Kasumi-1 (cell line): ENCODE measurements around the gene XAB2.

Experiments used
- DNase-seq, 2 experiments: peaks; one replicate each; lab custom pipeline; 2025; lab: John Stamatoyannopoulos, UW

The XAB2 gene

DNA sequence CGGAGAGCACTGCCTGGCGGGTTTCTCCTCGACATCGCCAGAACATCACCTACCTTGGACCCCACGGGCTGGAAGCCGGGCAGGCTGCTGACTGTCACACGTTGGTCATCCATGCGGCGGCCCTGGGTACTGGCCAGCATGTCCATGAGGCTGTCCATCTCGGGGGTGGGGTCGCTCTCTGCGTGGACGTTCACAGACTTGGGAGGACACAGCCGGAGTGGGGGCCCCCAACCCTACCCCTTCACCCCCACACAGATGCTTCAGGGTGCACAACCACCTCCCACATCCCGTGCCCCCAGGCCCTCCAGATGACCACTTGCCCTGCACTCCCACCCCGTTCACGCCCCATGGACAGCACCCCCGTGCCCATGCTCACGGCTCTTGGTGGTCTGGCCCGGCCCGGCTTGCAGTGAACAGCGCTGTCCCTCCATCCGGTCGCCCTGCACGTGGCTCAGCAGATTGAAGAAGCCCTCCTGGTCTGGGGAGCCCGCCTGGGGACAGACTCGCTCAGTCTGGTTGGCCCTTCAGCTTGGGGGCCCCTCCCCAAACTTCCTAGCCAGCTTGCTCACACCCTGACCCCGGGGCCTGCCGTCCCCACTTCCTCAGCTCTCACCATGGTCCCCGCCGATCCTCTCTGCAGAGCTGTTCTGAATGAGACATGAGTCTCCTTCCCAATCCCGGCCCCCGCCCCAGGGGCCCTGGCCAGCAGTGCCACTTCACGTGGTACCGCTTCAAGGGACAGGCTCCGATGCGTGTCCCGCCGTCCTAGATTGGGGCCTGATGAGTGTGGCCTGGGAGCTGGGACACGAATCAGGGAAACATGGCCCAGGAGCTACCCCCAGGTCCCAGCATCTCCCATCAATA lies 3.2 kb upstream of the XAB2 start:
- no peak for DNase-seq

GRCh38 chr19:7631577-7631976 lies 2.2 kb upstream of the XAB2 start:
- DNase-seq, result no peak

GRCh38 chr19:7628589-7629311 lies 595 bp downstream of the XAB2 start:
- no peak for DNase-seq

GRCh38 chr19:7627166-7627565 lies 2.2 kb downstream of the XAB2 start:
- no peak for DNase-seq

DNA sequence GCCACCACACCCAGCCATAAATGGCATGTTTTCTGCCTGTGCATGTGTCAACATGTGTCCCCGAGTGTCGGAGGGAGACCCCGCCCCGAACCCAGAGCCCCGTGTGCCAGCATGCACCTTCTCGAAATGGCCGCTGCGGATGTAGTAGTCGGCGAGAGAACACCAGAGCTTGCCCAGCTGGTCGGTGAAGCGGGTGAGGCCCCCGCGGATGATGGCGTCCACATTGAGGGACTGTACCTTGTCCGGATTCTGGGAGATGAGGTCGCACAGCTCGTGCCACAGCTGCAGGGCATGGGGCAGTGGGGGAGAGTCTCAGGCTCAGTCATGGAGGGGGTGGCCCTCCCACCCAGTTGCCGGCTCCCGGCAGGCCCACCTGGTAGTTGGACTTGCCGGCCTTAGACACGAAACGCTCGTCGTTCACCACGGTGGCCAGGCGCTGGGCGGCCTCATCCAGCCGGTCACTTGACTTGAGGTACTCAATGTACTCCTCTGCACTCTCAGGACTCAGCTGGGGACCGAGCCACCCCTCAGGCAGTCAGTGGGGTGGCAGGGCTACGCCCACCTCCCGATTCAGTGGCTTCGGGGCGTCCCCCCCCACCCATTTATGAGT lies 3.5 kb downstream of the XAB2 start:
- no peak for DNase-seq

GRCh38 chr19:7624810-7625209 lies 4.5 kb downstream of the XAB2 start:
- no peak for DNase-seq

GRCh38 chr19:7623725-7624603 lies 5.4 kb downstream of the XAB2 start:
- DNase-seq, result no peak

- no peak for DNase-seq
Measured at GRCh38 chr19:7622933-7623685, 6.2 kb downstream of the XAB2 start.

- no peak for DNase-seq
Measured at GRCh38 chr19:7620442-7621412, 8.6 kb downstream of the XAB2 start.

GRCh38 chr19:7619671-7620441 lies 9.5 kb downstream of the XAB2 start:
- DNase-seq, result no peak

DNA sequence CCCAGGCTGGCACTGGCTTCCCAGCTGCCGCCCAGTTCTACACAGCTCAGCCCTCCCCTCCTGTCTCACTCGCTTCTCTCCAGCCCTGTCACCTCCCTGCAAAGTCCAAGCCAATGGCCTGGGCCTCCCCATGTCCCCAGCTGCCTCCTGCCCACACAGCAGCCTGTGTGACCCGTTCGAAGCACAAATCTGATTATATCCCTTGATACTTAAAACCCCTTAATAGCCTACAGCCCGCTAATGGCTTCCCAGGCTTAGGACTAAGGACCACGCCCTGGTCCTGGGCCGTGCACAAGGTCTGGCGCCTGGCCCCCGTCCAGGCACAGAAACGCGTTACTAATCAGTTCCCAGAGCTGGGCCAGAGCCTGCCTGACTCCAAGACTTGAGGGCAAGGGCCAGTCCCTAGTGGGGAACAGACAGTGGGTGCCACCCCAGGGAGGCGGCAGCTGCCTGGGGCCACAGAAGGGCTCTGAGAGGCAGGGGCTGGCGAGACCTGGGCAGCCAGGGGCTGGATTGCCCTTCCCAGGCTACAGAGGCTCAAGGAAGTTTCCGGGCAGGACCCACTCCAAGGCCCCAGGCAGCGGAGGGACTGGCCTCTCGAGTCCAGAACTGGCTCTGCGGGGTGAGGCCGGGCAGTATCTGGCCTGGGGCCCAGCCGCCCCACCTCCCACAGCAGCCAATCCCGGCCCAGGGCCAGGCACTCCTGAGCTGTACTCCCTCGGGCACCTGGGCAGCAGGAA lies 10.4 kb downstream of the XAB2 start:
- DNase-seq, result no peak

- no peak for DNase-seq
Measured at GRCh38 chr19:7618348-7618747, 11.0 kb downstream of the XAB2 start.

DNA sequence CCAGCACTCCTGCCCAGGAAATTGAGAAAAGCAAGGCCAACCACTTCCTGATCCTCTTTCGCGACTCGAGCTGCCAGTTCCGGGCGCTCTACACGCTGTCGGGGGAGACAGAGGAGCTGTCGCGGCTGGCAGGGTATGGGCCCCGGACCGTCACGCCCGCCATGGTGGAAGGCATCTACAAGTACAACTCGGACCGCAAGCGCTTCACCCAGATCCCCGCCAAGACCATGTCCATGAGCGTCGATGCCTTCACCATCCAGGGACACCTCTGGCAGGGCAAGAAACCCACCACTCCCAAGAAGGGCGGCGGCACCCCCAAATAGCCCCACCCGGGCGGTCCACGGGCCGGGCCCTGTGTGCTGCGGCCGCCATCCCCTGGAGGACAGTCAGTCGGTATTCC lies 11.6 kb downstream of the XAB2 start:
- DNase-seq, result no peak

DNA sequence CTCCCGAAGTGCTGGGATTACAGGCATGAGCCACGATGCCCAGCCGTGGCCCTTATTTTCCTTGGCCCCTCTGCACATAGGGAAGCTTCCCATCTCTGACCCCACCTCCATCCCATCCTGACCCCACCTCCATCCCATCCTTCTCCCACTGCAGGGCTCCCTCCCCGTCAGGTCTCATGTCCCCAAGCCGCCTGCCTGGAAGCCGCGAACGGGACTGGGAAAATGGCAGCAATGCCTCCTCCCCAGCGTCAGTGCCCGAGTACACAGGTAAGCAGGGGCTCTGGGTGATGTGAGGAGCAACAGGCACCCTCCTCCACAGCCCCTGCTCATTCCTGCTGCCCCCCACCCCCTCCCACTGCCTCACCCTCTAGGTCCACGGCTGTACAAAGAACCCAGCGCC lies 12.2 kb downstream of the XAB2 start:
- no peak for DNase-seq

DNA sequence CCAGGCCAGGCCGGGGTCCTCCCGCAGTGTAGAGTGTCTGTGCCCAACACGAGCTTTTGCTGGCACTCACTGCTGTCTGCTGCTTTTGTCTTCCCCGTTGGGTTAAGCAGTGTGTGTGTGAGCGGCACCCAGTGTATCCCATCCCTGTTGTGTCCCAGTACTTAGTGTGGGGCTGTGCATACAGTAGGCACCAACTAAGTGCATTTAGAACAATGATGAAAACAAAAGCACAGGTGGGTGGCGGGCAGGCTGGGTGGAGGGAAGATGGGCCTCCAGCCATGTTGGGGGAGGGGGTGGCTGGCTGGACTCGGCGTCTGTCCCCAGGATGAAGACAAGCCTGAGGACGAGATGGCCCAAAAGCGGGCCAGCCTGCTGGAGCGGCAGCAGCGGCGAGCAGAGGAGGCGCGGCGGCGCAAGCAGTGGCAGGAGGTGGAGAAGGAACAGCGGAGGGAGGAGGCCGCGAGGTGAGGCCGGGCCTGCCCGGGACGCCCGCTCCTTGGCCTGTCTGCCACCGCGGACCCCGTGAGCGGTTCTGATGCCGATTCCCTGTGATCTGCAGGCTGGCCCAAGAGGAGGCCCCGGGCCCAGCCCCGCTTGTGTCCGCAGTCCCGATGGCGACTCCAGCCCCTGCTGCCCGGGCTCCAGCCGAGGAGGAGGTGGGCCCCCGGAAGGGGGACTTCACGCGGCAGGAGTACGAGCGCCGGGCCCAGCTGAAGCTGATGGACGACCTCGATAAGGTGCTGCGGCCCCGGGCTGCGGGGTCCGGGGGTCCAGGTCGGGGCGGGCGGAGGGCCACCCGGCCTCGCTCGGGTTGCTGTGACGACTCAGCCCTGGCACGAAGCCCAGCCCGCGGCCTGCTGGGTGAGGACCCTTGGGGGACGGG lies 14.2 kb downstream of the XAB2 start:
- DNase-seq, result no peak

DNA sequence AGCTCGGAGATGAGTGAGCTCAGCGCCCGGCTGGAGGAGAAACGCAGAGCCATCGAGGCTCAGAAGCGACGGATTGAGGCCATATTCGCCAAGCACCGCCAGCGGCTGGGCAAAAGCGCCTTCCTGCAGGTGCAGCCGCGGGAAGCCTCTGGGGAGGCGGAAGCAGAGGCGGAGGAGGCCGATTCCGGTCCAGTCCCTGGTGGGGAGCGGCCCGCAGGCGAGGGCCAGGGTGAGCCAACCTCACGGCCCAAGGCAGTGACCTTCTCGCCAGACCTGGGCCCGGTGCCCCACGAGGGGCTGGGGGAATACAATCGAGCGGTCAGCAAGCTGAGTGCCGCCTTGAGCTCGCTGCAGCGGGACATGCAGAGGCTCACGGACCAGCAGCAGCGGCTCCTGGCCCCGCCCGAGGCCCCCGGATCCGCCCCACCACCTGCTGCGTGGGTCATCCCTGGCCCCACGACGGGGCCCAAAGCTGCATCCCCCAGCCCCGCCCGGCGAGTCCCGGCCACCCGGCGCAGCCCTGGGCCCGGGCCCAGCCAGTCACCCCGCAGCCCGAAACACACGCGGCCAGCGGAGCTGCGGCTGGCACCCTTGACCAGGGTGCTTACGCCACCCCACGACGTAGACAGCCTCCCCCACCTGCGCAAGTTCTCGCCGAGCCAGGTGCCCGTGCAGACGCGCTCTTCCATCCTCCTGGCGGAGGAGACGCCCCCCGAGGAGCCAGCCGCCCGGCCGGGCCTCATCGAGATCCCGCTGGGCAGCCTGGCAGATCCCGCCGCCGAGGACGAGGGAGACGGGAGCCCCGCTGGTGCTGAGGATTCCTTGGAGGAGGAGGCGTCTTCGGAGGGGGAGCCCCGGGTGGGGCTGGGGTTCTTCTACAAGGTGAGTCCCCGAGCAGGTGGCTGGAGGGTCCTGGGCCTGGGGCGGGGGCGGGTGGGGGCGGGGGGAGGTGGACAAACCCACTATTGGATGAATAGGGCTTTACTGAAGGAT lies 16.8 kb downstream of the XAB2 start:
- no peak for DNase-seq
